Suprapubic skin (tissue), 3 donors: ENCODE measurements around the gene ZNF747.

ENCODE experiments used
- CTCF ChIP-seq, 2 donors: fragments of 200-600 bp in 1 of 2; fragments of 450-650 bp in 1 of 2; sonication (generic) in 1 of 2; IDR thresholded peaks; one replicate each; pipeline ENCODE4 v1.5.1; 2016 to 2019; ENCODE audit warnings: antibody characterized with exemption in 2 of 2, mild to moderate bottlenecking in 1 of 2, moderate library complexity in 1 of 2
- EP300 ChIP-seq: sonication (generic); formaldehyde crosslinking; IDR thresholded peaks from one replicate; pipeline ENCODE4 v1.6.1; 2017; ENCODE audit warnings: antibody characterized with exemption
- POLR2A ChIP-seq, 2 donors: fragments of 450-650 bp; IDR thresholded peaks; one replicate each; pipeline ENCODE4 v1.6.1; 2017; ENCODE audit warnings: antibody characterized with exemption in 2 of 2, mild to moderate bottlenecking in 2 of 2, moderate library complexity in 2 of 2

- TF ChIP-seq CTCF (IDR thresholded peaks at IDR 0.05) (no peak), POLR2A (IDR thresholded peaks at IDR 0.05) (no peak), EP300 (no peak)
These were observed 53.3 kb downstream of the ZNF747 start for GRCh38 chr16:30481381-30481780.
